ENCODE measurements around the gene SPG7.
"Not testable (repeated sequence)": the region's sequence is repeated elsewhere in the genome, so short reads cannot be mapped to it uniquely, and the experiment has no call there.

Gene SPG7

DNA sequence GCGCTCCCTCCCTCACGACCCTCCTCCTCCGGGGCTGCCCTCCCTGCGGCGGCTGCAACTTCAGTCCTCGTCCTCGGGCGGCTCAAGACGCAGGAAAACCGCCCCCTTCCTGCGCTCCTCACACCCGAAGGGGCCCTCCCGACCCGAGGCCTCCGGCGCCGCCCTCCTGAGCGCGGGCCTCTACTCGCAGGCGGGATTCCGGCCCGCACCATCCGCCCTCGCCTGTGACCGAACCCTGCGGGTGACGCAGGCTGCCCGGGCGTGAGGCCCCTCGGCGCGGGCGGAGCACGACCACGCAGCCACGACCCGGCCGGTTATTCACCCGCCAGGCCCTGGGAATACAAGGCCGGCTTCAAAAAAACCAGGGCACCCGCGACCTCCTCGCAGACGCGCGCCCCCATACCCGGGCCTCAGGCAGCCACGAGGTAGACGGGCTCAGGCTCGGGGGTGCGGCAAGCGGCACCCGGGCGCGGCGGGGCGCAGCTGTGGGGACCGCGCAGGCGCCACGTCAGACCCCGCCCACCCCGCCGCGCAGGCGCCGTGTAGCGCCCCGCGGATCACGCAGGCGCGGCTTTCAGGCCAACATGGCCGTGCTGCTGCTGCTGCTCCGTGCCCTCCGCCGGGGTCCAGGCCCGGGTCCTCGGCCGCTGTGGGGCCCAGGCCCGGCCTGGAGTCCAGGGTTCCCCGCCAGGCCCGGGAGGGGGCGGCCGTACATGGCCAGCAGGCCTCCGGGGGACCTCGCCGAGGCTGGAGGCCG lies at the start of gene SPG7:
Gene SPG7, plus strand, starts transcription at position 570 of the 757 bp plus-strand sequence. Its CDS starts 15 bp downstream, at position 585.
- no peak for DNase-seq (ENCODE audit: low read depth, low spot score)

- no peak for DNase-seq (ENCODE audit: low read depth, low spot score)
These were observed 49.7 kb upstream of the SPG7 start for GRCh38 chr16:89458551-89458950.

DNA sequence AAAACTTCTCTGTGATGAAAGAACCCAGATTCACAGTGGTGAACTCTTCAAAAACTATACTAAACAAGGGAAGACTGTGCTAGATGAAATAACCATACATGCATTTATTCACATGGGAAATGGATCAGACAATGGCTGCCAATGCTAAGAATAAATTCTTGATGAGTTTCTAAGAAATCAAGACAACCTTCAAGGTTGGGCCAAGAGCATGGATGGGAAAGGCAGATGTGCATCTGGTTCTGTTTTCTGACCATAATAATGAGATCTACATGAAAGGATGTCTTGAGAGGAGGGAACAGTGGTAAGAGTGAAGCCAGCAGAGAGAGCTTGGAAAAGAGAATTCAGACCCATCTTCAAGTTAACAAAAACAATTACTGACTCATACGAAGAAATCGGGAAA lies 49.2 kb upstream of the SPG7 start:
- DNase-seq (ENCODE audit: low read depth, low spot score) = no peak

GRCh38 chr16:89460556-89460955 lies 47.6 kb upstream of the SPG7 start:
- DNase-seq (ENCODE audit: low read depth, low spot score) = no peak

- not testable (repeated sequence) for DNase-seq (ENCODE audit: low read depth, low spot score)
These were observed 46.3 kb upstream of the SPG7 start for GRCh38 chr16:89461890-89462289.

DNA sequence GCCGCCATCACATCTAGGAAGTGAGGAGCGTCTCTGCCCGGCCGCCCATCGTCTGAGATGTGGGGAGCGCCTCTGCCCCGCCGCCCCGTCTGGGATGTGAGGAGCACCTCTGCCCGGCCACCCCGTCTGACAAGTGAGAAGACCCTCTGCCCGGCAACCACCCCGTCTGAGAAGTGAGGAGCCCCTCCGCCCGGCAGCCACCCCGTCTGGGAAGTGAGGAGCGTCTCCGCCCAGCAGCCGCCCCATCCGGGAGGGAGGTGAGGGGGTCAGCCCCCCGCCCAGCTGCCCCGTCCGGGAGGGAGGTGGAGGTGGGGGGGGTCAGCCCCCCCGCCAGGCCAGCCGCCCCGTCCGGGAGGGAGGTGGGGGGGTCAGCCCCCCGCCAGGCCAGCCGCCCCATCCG lies 45.6 kb upstream of the SPG7 start:
- DNase-seq (ENCODE audit: low read depth, low spot score) = not testable (repeated sequence)

- not testable (repeated sequence) for DNase-seq (ENCODE audit: low read depth, low spot score)
These were observed 44.9 kb upstream of the SPG7 start for GRCh38 chr16:89463312-89463711.

DNA sequence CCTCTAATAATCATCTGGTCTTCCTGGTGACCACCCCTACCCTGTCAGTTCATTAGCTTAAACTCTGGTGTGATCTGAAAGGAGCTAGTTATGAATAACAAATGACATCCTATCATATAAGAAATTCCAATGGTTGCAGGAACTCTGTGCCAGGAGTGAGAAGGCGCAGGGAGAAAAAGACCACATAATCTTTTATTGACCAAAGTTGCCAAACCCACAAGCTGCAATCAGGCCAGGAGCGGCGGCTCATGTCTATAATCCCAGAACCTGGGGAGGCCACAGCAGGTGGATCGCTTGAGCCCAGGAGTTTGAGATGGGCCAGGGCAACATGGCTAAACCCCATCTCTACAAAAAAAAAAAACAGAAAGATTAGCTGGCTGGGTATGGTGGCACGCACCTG lies 41.3 kb upstream of the SPG7 start:
- DNase-seq (ENCODE audit: low read depth, low spot score) = no peak

- DNase-seq (ENCODE audit: low read depth, low spot score) = no peak
These were observed 40.8 kb upstream of the SPG7 start for GRCh38 chr16:89467382-89467781.

GRCh38 chr16:89472711-89473075 lies 35.5 kb upstream of the SPG7 start:
- DNase-seq (ENCODE audit: low read depth, low spot score) = no peak

DNA sequence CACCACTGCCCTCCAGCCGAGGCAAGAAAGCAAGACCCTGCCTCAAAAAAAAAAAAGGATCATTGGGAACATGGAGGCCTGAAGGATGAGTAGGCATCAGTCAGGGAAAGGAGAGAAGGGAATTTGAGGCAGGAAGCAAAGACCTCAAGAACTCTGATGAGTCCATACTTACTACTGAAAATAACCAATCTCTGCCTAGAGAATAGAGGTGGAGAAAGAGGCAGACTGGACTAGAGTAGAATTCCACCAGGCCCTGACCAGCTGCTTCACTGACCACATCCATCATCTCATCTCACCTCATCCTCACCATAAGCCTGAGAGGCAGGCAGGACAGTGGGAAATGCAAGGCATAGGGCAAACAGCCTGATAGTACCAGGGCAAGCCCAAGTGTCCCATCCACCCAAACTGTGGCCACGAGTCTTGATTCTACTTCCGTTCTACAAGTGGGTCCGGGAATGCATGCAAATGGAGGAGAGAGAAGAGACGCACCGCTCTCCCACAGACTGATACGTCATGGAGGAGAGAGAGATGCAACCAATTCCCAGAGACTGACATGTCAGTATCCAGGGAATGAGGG lies 35.0 kb upstream of the SPG7 start:
- DNase-seq (ENCODE audit: low read depth, low spot score) = no peak

- DNase-seq (ENCODE audit: low read depth, low spot score) = no peak
These were observed 34.3 kb upstream of the SPG7 start for GRCh38 chr16:89473791-89474414.

DNA sequence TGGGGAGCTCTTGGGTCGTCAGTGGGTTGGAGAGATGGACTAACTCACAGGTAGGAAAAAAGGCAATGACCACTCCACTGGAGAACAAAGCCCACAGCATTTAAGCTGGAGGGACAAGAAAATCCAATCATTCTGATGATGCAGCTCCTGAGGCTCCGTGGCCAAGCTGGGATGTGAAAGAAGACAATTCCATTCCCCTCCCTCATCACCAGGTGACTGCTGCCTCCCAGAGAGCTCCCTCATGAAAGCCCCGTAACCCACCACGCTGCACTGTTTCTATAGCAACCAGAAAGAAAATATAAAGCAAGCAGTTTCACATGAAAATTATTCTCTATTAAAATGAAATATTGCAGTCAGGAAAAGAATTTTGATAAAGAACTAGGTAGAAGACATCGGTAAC lies 33.1 kb upstream of the SPG7 start:
- DNase-seq (ENCODE audit: low read depth, low spot score) = no peak

GRCh38 chr16:89476379-89476778 lies 31.8 kb upstream of the SPG7 start:
- DNase-seq (ENCODE audit: low read depth, low spot score) = no peak

DNA sequence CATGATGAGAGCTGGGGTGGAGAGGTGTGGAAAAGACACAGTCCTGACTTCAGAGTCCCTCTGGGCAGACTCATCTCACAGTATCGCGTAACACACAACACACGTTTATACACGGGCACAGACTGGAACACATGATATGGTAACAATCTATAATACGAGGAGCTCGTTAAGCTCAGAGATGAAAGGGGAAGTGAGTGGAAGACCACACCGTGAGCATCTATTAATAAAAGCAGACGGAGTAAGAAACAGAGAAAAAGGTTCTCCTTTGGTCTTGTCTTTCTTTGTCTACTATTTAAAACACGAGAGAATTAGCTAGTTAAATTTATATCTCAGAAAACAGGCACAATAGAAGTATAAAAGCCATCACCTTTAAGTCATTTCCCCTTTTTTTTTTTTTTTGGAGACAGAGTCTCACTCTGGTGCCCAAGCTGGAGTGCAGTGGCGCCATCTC lies 31.4 kb upstream of the SPG7 start:
- no peak for DNase-seq (ENCODE audit: low read depth, low spot score)

GRCh38 chr16:89478576-89479221 lies 29.5 kb upstream of the SPG7 start:
- DNase-seq (ENCODE audit: low read depth, low spot score) = no peak

DNA sequence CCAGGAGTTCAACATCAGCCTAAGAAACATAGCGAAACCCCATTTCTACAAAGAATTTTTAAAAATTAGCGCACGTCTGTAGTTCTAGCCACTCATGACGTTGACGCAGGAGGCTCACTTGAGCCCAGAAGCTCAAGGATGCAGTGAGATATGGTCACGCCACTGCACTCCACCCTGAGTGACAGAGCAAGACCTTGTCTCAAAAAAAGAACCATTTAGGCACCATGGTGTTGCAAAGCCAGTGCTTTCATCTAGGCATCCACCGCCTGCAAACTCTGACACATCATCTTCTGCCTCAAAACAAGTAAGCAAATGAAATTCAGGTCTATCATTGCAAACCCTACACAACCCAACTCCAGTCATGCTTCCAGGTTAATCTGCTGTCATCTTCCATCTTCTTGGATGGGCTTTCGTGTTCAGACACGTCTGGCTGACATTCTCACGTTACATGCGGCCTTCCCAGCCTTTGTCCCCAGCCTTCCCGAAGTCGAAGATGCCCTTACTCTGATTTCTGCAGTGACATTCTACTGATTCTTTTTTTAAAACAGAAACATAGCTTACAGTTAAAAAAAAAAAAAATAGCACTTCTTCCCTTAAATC lies 26.7 kb upstream of the SPG7 start:
- no peak for DNase-seq (ENCODE audit: low read depth, low spot score)

- no peak for DNase-seq (ENCODE audit: low read depth, low spot score)
These were observed 25.9 kb upstream of the SPG7 start for GRCh38 chr16:89482150-89482816.

GRCh38 chr16:89482817-89483205 lies 25.4 kb upstream of the SPG7 start:
- DNase-seq (ENCODE audit: low read depth, low spot score) = no peak

- DNase-seq (ENCODE audit: low read depth, low spot score) = no peak
These were observed 24.1 kb upstream of the SPG7 start for GRCh38 chr16:89484041-89484501.

- DNase-seq (ENCODE audit: low read depth, low spot score) = no peak
These were observed 23.1 kb upstream of the SPG7 start for GRCh38 chr16:89484923-89485679.
